GM10248 (cell line): ENCODE measurements around the gene SLC44A1.

Experiments
- CTCF ChIA-PET: fragments of 300-600 bp; sonication (Branson Sonifier 250); formaldehyde crosslinking; extraction: SDS; loops from one replicate; lab custom pipeline; 2021; ENCODE audit warnings: antibody characterized with exemption; lab: Yijun Ruan, JAX
- POLR2A ChIA-PET: fragments of 350-650 bp; sonication (Branson Sonifier 250); formaldehyde crosslinking; extraction: SDS; loops from one replicate; lab custom pipeline; 2020; ENCODE audit warnings: antibody characterized with exemption; lab: Yijun Ruan, JAX
- DNase-seq: peaks from one replicate; pipeline ENCODE4 v3.0.0; 2012; ENCODE audit errors: extremely low spot score
- TF ChIP-seq, protein P1 (sequence below): IDR thresholded peaks from 2 replicates; pipeline ENCODE4 v1.5.1; 2012; ENCODE audit warnings: mild to moderate bottlenecking, low read depth; ENCODE audit errors: extremely low read depth, missing control alignments, control extremely low read depth

Gene SLC44A1

DNA sequence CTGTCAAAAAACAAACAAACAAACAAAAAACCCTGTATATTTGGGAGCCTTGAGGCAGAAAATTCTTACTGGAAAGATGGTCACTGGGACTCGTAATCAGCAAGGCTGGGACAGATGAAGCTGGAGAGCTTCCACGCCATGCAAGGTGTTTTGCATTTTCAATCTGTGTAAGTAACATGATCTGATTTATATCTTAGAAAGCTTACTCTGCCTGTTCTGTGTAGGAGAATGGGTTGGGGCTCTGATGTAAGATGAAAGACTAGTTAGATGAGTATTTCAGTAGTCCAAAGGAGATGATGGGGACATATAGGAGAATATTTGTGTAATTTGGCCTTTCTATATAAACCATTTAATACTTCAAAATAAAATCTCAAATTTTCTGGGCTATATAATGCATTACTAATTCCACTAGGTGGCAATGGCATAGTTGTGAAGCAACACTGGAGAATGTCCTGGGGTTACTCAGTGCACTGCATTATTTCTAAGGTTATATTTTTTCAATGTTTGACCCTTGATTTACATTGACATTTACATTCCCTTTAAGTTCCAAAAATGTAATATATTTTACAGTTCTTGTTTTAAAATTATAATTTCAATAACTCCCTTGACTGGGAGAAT lies 181.5 kb downstream of the SLC44A1 start:
- CTCF ChIA-PET, result interaction anchor here (0.5 to 1.2 kb wide), 4 partner anchors 11 to 294 kb away, joined by 3 to 5 read pairs (median 3); no protein-coding TSS in a partner anchor
- peak; percentile 47 for DNase-seq
- TF ChIP-seq, protein P1, sequence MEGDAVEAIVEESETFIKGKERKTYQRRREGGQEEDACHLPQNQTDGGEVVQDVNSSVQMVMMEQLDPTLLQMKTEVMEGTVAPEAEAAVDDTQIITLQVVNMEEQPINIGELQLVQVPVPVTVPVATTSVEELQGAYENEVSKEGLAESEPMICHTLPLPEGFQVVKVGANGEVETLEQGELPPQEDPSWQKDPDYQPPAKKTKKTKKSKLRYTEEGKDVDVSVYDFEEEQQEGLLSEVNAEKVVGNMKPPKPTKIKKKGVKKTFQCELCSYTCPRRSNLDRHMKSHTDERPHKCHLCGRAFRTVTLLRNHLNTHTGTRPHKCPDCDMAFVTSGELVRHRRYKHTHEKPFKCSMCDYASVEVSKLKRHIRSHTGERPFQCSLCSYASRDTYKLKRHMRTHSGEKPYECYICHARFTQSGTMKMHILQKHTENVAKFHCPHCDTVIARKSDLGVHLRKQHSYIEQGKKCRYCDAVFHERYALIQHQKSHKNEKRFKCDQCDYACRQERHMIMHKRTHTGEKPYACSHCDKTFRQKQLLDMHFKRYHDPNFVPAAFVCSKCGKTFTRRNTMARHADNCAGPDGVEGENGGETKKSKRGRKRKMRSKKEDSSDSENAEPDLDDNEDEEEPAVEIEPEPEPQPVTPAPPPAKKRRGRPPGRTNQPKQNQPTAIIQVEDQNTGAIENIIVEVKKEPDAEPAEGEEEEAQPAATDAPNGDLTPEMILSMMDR, result peak; percentile 43
- POLR2A ChIA-PET, result no interaction called here

DNA sequence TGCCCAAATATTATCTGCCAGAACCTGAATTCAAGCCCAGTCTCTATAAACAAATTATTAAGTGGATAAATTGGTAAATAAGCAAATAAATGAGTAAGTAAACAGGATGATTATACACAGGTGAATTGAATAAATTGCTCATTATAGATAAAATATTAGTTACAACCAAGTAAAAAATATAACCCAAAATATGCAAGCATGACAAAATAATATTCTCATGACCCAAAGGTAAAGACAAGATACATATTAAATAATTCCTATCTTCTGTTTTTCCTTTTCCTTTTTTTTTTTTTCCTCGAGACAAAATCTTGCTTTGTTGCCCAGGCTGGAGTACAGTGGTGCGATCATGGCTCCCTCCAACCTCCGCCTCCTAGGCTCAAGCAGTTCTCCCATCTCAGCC lies 182.2 kb downstream of the SLC44A1 start:
- CTCF ChIA-PET, result interaction anchor here (1.2 kb wide), 1 partner anchor 294 kb away, joined by 3 read pairs; no protein-coding TSS in a partner anchor
- DNase-seq, result no peak
- TF ChIP-seq, protein P1, result no peak
- POLR2A ChIA-PET, result no interaction called here

DNA sequence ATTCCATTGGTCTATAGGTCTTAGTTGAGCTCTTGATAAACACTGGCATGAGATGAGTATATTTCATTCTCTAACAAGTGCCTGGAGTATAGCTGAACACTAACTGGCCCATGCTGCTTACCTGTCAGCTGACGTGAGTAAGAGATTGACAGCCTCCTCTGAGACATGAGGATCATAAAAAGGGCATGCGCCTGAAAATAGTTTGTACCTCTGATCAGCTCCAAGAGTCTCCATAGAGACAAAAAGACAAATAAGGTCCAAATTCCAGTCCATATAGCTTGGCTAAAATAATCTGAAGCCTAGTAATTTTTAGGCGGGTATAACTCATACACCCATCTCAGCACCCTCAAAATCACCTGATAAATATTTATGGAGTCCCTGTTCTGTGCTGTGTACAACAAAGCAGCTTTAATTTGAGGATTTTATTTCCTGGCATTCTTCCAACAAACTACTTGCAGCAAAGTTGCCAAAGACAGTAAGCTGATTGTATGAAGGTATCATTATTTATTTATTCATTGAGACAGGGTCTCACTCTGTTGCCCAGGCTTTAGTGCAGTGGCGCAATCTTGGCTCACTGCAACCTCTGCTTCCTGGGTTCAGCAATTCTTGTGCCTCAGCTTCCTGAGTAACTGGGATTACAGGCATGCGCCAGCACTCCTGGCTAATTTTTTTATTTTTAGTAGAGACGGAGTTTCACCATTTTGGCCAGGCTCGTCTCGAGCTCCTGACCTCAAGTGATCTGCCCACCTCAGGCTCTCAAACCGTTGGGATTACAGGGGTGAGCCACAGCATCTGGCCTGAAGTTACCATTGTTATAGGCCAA lies 187.2 kb downstream of the SLC44A1 start:
- ChIA-PET CTCF (interaction anchor here (1.5 to 2.6 kb wide), 3 partner anchors 14 to 410 kb away, joined by 3 to 7 read pairs (median 4); no protein-coding TSS in a partner anchor), POLR2A (no interaction called here)
- TF ChIP-seq, protein P1, result no peak
- DNase-seq, result no peak

DNA sequence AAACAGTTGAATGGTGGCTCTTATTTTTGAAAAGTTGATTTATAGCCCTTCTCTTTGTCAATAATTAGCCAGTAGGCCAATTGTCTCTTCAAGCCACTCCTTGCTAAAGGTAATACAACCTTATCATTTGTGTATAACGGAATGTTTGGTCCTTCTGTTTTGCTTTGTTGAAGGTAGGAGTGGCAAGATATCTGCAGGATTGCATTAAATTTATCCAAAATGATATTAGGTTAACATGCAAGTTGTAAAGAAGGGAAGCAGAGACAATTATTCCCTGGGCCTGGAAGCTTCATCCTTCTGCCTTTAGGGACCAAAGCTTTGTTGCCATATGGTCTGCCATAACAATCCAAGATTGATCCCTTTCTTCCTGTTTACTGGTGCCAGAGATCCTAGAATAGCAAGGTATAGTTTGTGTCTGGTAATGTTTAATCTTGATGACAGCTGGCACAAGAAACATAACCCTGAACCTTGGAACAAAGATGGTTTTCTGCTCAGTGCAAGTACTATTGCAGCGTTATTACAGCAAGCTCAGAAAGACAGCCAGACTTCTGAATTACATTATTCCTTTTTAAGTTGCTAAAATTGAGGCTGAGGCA lies 187.9 kb downstream of the SLC44A1 start:
- DNase-seq, result no peak
- TF ChIP-seq, protein P1, result no peak
- POLR2A ChIA-PET, result no interaction called here
- CTCF ChIA-PET, result interaction anchor here (1.5 to 1.7 kb wide), 2 partner anchors 286 to 409 kb away, joined by 3 to 4 read pairs; no protein-coding TSS in a partner anchor

DNA sequence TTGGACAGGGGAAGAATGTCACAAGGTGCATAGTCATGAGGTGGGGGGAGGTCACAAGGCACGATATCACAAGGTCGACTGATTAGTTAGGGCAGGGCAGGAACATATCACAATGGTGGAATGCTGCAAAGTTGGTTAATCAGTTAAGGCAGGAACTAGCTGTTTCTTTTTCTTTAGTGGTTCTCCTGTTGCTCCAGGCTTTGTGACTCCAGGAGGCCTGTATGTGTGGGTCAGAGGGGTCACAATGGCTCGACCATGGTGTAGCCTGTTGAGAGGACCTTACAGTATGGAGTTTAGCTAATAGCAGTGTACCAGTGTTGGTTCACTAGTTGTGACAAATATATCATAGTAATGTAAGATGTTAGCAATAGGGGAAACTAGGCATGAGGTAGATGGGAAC lies 191.0 kb downstream of the SLC44A1 start:
- TF ChIP-seq, protein P1, result no peak
- POLR2A ChIA-PET, result no interaction called here
- CTCF ChIA-PET, result interaction anchor here (1.8 kb wide), 1 partner anchor 20 kb away, joined by 6 read pairs; no protein-coding TSS in a partner anchor

DNA sequence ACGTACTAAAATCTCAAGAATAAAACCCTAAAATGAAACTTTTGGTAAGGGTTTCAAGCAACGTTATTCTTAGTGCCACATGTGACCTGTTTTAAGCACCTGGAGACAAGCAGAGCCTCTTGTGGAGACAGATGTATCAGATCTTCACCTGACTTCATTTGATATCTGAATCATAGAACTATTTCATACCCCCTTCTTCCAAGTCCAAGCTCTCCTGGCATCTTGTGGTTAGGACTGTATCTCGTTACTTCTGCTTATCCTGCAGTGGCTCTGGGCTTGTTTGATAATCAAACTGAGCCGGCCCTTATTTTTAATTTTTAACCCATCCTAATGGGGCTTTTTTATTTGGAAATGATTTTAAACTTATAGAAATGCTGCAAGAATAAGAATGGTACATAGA lies 192.3 kb downstream of the SLC44A1 start:
- ChIA-PET POLR2A (no interaction called here), CTCF (interaction anchor here (0.7 to 1.3 kb wide), 2 partner anchors 8 to 10 kb away, joined by 3 read pairs; no protein-coding TSS in a partner anchor)
- DNase-seq, result no peak
- TF ChIP-seq, protein P1, result no peak

More for the DNA sequence above, 191.0 kb downstream of the SLC44A1 start:
- DNase-seq, result no peak
